ENCODE data around the gene VPS37D.

Gene VPS37D

GRCh38 chr7:73703757-73704639, 36.4 kb downstream of the VPS37D start:
- in situ Hi-C loops (cut with HindIII; ENCODE audit: low sequenced_read_pairs): no loop called here
- no peak for DNase-seq (ENCODE audit: low read depth)
- no peak for TF ChIP-seq CTCF (IDR thresholded peaks at IDR 0.05; ENCODE audit: low read depth, low read length, missing control alignments)
- H3K4me3 ChIP-seq (ENCODE audit: low read depth, low read length): no peak overlapping the region

GRCh38 chr7:73704640-73705550, 37.3 kb downstream of the VPS37D start:
- no peak overlapping the region for H3K4me3 ChIP-seq (ENCODE audit: low read depth, low read length)
- in situ Hi-C loops (cut with HindIII; ENCODE audit: low sequenced_read_pairs): no loop called here
- DNase-seq (ENCODE audit: low read depth): no peak
- no peak for TF ChIP-seq CTCF (IDR thresholded peaks at IDR 0.05; ENCODE audit: low read depth, low read length, missing control alignments)

- no peak for DNase-seq (ENCODE audit: low read depth)
- H3K4me3 ChIP-seq (ENCODE audit: low read depth, low read length): no peak overlapping the region
- no peak for TF ChIP-seq CTCF (IDR thresholded peaks at IDR 0.05; ENCODE audit: low read depth, low read length, missing control alignments)
- in situ Hi-C loops (cut with HindIII; ENCODE audit: low sequenced_read_pairs): no loop called here
Observed at GRCh38 chr7:73705551-73705920, 37.9 kb downstream of the VPS37D start.

GRCh38 chr7:73706126-73707044, 38.8 kb downstream of the VPS37D start:
- in situ Hi-C loops (cut with HindIII; ENCODE audit: low sequenced_read_pairs): no loop called here
- no peak for TF ChIP-seq CTCF (IDR thresholded peaks at IDR 0.05; ENCODE audit: low read depth, low read length, missing control alignments)
- H3K4me3 ChIP-seq (ENCODE audit: low read depth, low read length): no peak overlapping the region
- DNase-seq (ENCODE audit: low read depth): no peak

GRCh38 chr7:73707045-73707631, 39.5 kb downstream of the VPS37D start:
- DNase-seq (ENCODE audit: low read depth): no peak
- TF ChIP-seq CTCF (IDR thresholded peaks at IDR 0.05; ENCODE audit: low read depth, low read length, missing control alignments): no peak
- H3K4me3 ChIP-seq (ENCODE audit: low read depth, low read length): no peak overlapping the region
- in situ Hi-C loops (cut with HindIII; ENCODE audit: low sequenced_read_pairs): no loop called here
